ENCODE measurements around the gene THRA. TPM values are rescaled to one million over a fixed set of nuclear protein-coding genes. Genes with fewer than 3 reads are reported as not detected.

The THRA gene
- total and polyA plus RNA-seq, 9 of the 15 experiments (the other 6 are each of a cell fraction or from before 2014, with no cell fraction given), result 0.34 to 23.4 (median 12.7) TPM

DNA sequence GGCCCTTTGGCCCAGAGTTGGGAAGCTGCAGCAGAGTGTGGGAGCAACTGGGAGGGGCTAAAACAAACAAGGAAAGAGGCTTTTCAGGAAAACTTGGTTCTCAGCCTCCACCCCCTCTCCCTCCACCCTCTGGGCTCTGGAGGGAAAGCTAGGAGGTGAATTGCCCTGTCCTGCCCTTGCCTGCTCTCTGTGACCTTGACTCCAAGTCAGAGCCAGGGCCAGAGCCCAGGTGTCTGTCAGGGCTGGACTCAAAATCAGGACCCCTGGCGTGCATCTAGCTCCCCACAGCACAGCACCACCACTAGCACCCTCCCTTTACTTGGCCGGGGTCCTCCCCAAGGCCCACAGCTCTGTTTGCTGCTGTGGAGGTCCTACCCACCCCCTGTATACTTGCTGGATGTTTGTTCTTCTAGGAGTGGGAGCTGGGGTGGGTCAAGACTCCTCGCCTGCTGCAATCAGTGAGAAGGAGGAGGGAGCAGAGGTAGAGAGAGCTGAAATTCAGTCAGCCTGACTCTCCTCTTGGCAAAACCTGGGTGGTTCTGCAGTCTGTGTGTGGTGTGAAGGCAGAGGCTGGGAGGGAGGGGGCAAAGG, 40.4 kb downstream of the THRA start:
- POLR2A ChIA-PET, result interaction anchor here (0.6 to 5.6 kb wide), 7 partner anchors 9 to 1295 kb away, joined by 3 to 66 read pairs (median 4); no protein-coding TSS in a partner anchor
- FAIRE-seq (no peak), DNase-seq (ENCODE audit: extremely low read depth in 1 of 4, low spot score in 3 of 4) (no peak), ATAC-seq (no peak)
- in situ Hi-C loops (cut with MboI) (no loop called here), intact Hi-C loops (cut with micrococcal nuclease) (no loop called here)
- Histone ChIP-seq H3K4me3 (no peak overlapping the region), H3K4me2 (ENCODE audit: insufficient read depth, low read length) (no peak overlapping the region), H3K27me3 (ENCODE audit: control insufficient read depth in 2 of 2, insufficient read depth in 2 of 2, low read length in 2 of 2) (no peaks in the 10 kb centered on the region), H3K9ac (ENCODE audit: insufficient read depth in 1 of 2, low read depth in 2 of 2, low read length in 2 of 2) (peak overlapping the region; percentile 6 to 85; a peak in 2 of 4 replicates), H3K79me2 (ENCODE audit: control insufficient read depth, insufficient read depth, low read length) (peaks cover 18% of the 10 kb centered on the region), H3K27ac (ENCODE audit: extremely low read depth, low read depth, low read length) (peak overlapping the region; percentile 18; the same call in 1 of the 3 replicates), H4K20me1 (replicated peaks; ENCODE audit: control insufficient read depth, insufficient read depth, low read length) (no peaks in the 10 kb centered on the region), H2AFZ (ENCODE audit: low read depth, low read length) (peak overlapping the region; percentile 80), H3K9me3 (replicated peaks; ENCODE audit: control insufficient read depth, insufficient read depth, low read depth, low read length) (no peaks in the 10 kb centered on the region), H3K4me1 (replicated peaks in 1 of 2; ENCODE audit: control insufficient read depth in 2 of 2, insufficient read depth in 2 of 2, low read length in 2 of 2) (peaks cover 53 to 54% of the 10 kb centered on the region in 2 experiments), H3K9me1 (ENCODE audit: control insufficient read depth, insufficient read depth, low read length) (peaks cover 2% of the 10 kb centered on the region), H3K36me3 (ENCODE audit: control insufficient read depth, insufficient read depth, low read length) (peaks cover 5% of the 10 kb centered on the region; the same call in 1 of the 3 replicates)
- WGBS (ENCODE audit: insufficient coverage, low coverage, missing lambda C conversion rate), result 68% methylated on average over 3 of the region's 3 CpGs
- BruUV-seq (replicated peaks), result no TSS peak
- CTCF ChIA-PET (ENCODE audit: low intra/inter-chr PET ratio), result no interaction called here
- TF ChIP-seq DIDO1 (tag; IDR thresholded peaks at IDR 0.05; ENCODE audit: low read depth) (no peak), ESRRA (IDR thresholded peaks at IDR 0.05; ENCODE audit: borderline replicate concordance, low read depth) (peak; percentile 56; the same call in 1 of the 2 replicates)

DNA sequence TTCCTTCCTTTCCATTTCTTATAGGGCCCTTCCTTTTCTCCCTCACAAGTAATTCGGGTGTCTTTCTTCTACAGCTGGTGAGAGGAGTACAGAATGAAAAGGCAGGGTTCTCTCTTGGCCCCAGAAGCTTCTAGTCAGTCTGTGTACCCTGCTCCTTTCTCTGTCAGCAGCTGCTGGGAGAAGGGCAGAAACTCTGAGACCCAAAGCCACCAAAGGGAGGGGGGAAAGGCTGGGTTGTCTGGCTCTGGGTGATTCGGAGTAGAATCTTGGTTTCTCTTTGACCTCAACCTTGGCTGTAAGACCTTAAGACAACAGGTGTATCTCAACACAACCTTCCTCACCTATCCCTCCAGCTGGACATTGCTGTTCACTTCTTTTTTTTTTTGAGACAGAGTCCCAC, 40.9 kb downstream of the THRA start:
- H3K9me3 ChIP-seq (replicated peaks; ENCODE audit: control insufficient read depth, insufficient read depth, low read depth, low read length), result no peaks in the 10 kb centered on the region
- H3K36me3 ChIP-seq (ENCODE audit: control insufficient read depth, insufficient read depth, low read length), result 0 out of 3 replicates have a peak, but pooled peaks cover under 1% of the 10 kb centered on the region
- DNase-seq (ENCODE audit: extremely low read depth in 1 of 4, low spot score in 3 of 4) (no peak), ATAC-seq (no peak), FAIRE-seq (no peak)
- no peaks in the 10 kb centered on the region for H3K27me3 ChIP-seq (ENCODE audit: control insufficient read depth in 2 of 2, insufficient read depth in 2 of 2, low read length in 2 of 2)
- intact Hi-C loops (cut with micrococcal nuclease) (no loop called here), in situ Hi-C loops (cut with MboI) (no loop called here)
- ChIA-PET POLR2A (interaction anchor here (0.6 to 5.6 kb wide), 5 partner anchors 9 to 1295 kb away, joined by 3 to 66 read pairs (median 4); no protein-coding TSS in a partner anchor), CTCF (ENCODE audit: low intra/inter-chr PET ratio) (no interaction called here)
- H3K4me1 ChIP-seq (replicated peaks in 1 of 2; ENCODE audit: control insufficient read depth in 2 of 2, insufficient read depth in 2 of 2, low read length in 2 of 2), result peaks cover 53 to 54% of the 10 kb centered on the region in 2 experiments
- H2AFZ ChIP-seq (ENCODE audit: low read depth, low read length), result peak overlapping the region; percentile 80
- H4K20me1 ChIP-seq (replicated peaks; ENCODE audit: control insufficient read depth, insufficient read depth, low read length), result no peaks in the 10 kb centered on the region
- H3K27ac ChIP-seq (ENCODE audit: extremely low read depth, low read depth, low read length), result no peak overlapping the region
- no peak overlapping the region for H3K4me3 ChIP-seq
- H3K4me2 ChIP-seq (ENCODE audit: insufficient read depth, low read length), result no peak overlapping the region
- H3K9me1 ChIP-seq (ENCODE audit: control insufficient read depth, insufficient read depth, low read length), result no peaks in the 10 kb centered on the region
- no TSS peak for BruUV-seq (replicated peaks)
- 51% methylated on average over 2 of the region's 2 CpGs for WGBS (ENCODE audit: insufficient coverage, low coverage, missing lambda C conversion rate)
- H3K79me2 ChIP-seq (ENCODE audit: control insufficient read depth, insufficient read depth, low read length), result peaks cover 13% of the 10 kb centered on the region
- H3K9ac ChIP-seq (ENCODE audit: insufficient read depth in 1 of 2, low read depth in 2 of 2, low read length in 2 of 2), result peak overlapping the region; percentile 6 to 85; a peak in 2 of 4 replicates
- TF ChIP-seq, protein P1, sequence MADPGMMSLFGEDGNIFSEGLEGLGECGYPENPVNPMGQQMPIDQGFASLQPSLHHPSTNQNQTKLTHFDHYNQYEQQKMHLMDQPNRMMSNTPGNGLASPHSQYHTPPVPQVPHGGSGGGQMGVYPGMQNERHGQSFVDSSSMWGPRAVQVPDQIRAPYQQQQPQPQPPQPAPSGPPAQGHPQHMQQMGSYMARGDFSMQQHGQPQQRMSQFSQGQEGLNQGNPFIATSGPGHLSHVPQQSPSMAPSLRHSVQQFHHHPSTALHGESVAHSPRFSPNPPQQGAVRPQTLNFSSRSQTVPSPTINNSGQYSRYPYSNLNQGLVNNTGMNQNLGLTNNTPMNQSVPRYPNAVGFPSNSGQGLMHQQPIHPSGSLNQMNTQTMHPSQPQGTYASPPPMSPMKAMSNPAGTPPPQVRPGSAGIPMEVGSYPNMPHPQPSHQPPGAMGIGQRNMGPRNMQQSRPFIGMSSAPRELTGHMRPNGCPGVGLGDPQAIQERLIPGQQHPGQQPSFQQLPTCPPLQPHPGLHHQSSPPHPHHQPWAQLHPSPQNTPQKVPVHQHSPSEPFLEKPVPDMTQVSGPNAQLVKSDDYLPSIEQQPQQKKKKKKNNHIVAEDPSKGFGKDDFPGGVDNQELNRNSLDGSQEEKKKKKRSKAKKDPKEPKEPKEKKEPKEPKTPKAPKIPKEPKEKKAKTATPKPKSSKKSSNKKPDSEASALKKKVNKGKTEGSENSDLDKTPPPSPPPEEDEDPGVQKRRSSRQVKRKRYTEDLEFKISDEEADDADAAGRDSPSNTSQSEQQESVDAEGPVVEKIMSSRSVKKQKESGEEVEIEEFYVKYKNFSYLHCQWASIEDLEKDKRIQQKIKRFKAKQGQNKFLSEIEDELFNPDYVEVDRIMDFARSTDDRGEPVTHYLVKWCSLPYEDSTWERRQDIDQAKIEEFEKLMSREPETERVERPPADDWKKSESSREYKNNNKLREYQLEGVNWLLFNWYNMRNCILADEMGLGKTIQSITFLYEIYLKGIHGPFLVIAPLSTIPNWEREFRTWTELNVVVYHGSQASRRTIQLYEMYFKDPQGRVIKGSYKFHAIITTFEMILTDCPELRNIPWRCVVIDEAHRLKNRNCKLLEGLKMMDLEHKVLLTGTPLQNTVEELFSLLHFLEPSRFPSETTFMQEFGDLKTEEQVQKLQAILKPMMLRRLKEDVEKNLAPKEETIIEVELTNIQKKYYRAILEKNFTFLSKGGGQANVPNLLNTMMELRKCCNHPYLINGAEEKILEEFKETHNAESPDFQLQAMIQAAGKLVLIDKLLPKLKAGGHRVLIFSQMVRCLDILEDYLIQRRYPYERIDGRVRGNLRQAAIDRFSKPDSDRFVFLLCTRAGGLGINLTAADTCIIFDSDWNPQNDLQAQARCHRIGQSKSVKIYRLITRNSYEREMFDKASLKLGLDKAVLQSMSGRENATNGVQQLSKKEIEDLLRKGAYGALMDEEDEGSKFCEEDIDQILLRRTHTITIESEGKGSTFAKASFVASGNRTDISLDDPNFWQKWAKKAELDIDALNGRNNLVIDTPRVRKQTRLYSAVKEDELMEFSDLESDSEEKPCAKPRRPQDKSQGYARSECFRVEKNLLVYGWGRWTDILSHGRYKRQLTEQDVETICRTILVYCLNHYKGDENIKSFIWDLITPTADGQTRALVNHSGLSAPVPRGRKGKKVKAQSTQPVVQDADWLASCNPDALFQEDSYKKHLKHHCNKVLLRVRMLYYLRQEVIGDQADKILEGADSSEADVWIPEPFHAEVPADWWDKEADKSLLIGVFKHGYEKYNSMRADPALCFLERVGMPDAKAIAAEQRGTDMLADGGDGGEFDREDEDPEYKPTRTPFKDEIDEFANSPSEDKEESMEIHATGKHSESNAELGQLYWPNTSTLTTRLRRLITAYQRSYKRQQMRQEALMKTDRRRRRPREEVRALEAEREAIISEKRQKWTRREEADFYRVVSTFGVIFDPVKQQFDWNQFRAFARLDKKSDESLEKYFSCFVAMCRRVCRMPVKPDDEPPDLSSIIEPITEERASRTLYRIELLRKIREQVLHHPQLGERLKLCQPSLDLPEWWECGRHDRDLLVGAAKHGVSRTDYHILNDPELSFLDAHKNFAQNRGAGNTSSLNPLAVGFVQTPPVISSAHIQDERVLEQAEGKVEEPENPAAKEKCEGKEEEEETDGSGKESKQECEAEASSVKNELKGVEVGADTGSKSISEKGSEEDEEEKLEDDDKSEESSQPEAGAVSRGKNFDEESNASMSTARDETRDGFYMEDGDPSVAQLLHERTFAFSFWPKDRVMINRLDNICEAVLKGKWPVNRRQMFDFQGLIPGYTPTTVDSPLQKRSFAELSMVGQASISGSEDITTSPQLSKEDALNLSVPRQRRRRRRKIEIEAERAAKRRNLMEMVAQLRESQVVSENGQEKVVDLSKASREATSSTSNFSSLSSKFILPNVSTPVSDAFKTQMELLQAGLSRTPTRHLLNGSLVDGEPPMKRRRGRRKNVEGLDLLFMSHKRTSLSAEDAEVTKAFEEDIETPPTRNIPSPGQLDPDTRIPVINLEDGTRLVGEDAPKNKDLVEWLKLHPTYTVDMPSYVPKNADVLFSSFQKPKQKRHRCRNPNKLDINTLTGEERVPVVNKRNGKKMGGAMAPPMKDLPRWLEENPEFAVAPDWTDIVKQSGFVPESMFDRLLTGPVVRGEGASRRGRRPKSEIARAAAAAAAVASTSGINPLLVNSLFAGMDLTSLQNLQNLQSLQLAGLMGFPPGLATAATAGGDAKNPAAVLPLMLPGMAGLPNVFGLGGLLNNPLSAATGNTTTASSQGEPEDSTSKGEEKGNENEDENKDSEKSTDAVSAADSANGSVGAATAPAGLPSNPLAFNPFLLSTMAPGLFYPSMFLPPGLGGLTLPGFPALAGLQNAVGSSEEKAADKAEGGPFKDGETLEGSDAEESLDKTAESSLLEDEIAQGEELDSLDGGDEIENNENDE (IDR thresholded peaks at IDR 0.05; ENCODE audit: low read depth, low read length), result no peak

All from K562 (cell line).